Fibroblast of lung (primary cell): ENCODE measurements around the gene SUSD1. TPM values are rescaled to one million over a fixed set of nuclear protein-coding genes. Genes with fewer than 3 reads are reported as not detected.
A peak's percentile ranks its signal among the peaks of the same experiment; 100 is the strongest.

Experiments
- DNase-seq, 2 donors: peaks; one replicate each; pipeline versions ENCODE4 v3.0.0 to v3.0.0-alpha.2; 2010; ENCODE audit warnings: low read depth in 2 of 2
- H2AFZ ChIP-seq: 2 replicates; pipeline ENCODE4 v1.5.1; 2012; ENCODE audit warnings: low read length, control low read depth, inconsistent platforms
- H3K27ac ChIP-seq: 2 replicates; pipeline ENCODE4 v1.5.1; 2011; ENCODE audit warnings: low read length, control low read depth; ENCODE audit not compliant: insufficient read depth
- H3K27me3 ChIP-seq: 2 replicates; pipeline ENCODE4 v1.5.1; 2011; ENCODE audit warnings: mild to moderate bottlenecking, low read length; ENCODE audit not compliant: control insufficient read depth, insufficient read depth
- H3K36me3 ChIP-seq: 2 replicates; pipeline ENCODE4 v1.5.1; 2011; ENCODE audit warnings: low read length; ENCODE audit not compliant: control insufficient read depth, insufficient read depth
- H3K4me1 ChIP-seq: 2 replicates; pipeline ENCODE4 v1.5.1; 2011; ENCODE audit warnings: low read length; ENCODE audit not compliant: control insufficient read depth, insufficient read depth; ENCODE audit errors: extremely low read depth
- H3K4me2 ChIP-seq: 2 replicates; pipeline ENCODE4 v1.5.1; 2011; ENCODE audit warnings: low read length, control low read depth; ENCODE audit not compliant: insufficient read depth; ENCODE audit errors: extremely low read depth
- H3K4me3 ChIP-seq, 4 experiments: fragments of 200-600 bp in 1 of 4; sonication (generic) in 1 of 4; replicated peaks in 1 of 4; 2 replicates each; pipeline ENCODE4 v1.5.1; 2011 to 2016; ENCODE audit warnings: low read length in 4 of 4, low read depth in 3 of 4, mild to moderate bottlenecking in 3 of 4, control low read depth in 2 of 4, inconsistent platforms in 1 of 4, mixed read lengths in 1 of 4; ENCODE audit not compliant: insufficient read depth in 1 of 4; ENCODE audit errors: control extremely low read depth in 1 of 4
- H3K79me2 ChIP-seq: 2 replicates; pipeline ENCODE4 v1.5.1; 2012; ENCODE audit warnings: mild to moderate bottlenecking, low read length, inconsistent platforms; ENCODE audit not compliant: control insufficient read depth, insufficient read depth
- H3K9ac ChIP-seq: 2 replicates; pipeline ENCODE4 v1.5.1; 2011; ENCODE audit warnings: mild to moderate bottlenecking, low read length, control low read depth; ENCODE audit not compliant: insufficient read depth
- H3K9me3 ChIP-seq: 2 replicates; pipeline ENCODE4 v1.5.1; 2012; ENCODE audit warnings: low read depth, low read length; ENCODE audit not compliant: control insufficient read depth, insufficient read depth
- H4K20me1 ChIP-seq: 2 replicates; pipeline ENCODE4 v1.5.1; 2011; ENCODE audit warnings: low read length; ENCODE audit not compliant: control insufficient read depth, insufficient read depth; ENCODE audit errors: extremely low read depth
- CTCF ChIP-seq, 2 donors: IDR thresholded peaks in 1 of 2; conservative IDR thresholded peaks in 1 of 2; 1 replicate in 1 of 2; 2 replicates in 1 of 2; pipeline ENCODE4 v1.5.1; 2011 to 2012; ENCODE audit warnings: low read length in 2 of 2, control low read depth in 1 of 2, inconsistent platforms in 1 of 2, low read depth in 1 of 2, mild to moderate bottlenecking in 1 of 2
- EZH2 ChIP-seq: IDR thresholded peaks from 2 replicates; pipeline ENCODE4 v1.5.1; 2012; ENCODE audit warnings: low read length, control low read depth, mild to moderate bottlenecking; ENCODE audit errors: missing control alignments
- polyA plus RNA-seq, 2 donors: library from polyadenylated mRNA; depleted of rRNA in 1 of 2; stranded (reverse) in 1 of 2; unstranded in 1 of 2; fragments of >200 nt; gene quantifications; 2 replicates each; pipeline ENCODE4 v1.2.1, GENCODE V29; 2011 to 2012; ENCODE audit warnings: missing spikeins in 1 of 2
- total RNA-seq: library from RNA; depleted of rRNA; stranded (reverse); fragments of >200 nt; gene quantifications from 2 replicates; pipeline ENCODE4 v1.2.1, GENCODE V29; 2014

Gene SUSD1
- total and polyA plus RNA-seq, 2 donors (not counting 1 experiment from before 2014, with no cell fraction given) = 27.4 to 28.6 TPM

- no peaks in the 10 kb centered on the region for H3K36me3 ChIP-seq
- H3K4me2 ChIP-seq = no peak overlapping the region
- H3K9me3 ChIP-seq = no peaks in the 10 kb centered on the region
- no peak overlapping the region for H3K9ac ChIP-seq
- H3K79me2 ChIP-seq = no peaks in the 10 kb centered on the region
- no peaks in the 10 kb centered on the region for H3K27me3 ChIP-seq
- no peaks in the 10 kb centered on the region for H3K4me1 ChIP-seq
- no peak overlapping the region for H3K27ac ChIP-seq
- no peak overlapping the region for H3K4me3 ChIP-seq
- no peak overlapping the region for H2AFZ ChIP-seq
- no peak for DNase-seq
- TF ChIP-seq CTCF (conservative IDR thresholded peaks at IDR 0.05 in 1 of 2, IDR thresholded peaks at IDR 0.05 in 1 of 2; ENCODE audit: low read depth in 1 of 2, low read length in 2 of 2) = no peak
- TF ChIP-seq EZH2 = no peak
- H4K20me1 ChIP-seq = no peaks in the 10 kb centered on the region
Measured at GRCh38 chr9:112093870-112094216, 81.3 kb downstream of the SUSD1 start.

DNA sequence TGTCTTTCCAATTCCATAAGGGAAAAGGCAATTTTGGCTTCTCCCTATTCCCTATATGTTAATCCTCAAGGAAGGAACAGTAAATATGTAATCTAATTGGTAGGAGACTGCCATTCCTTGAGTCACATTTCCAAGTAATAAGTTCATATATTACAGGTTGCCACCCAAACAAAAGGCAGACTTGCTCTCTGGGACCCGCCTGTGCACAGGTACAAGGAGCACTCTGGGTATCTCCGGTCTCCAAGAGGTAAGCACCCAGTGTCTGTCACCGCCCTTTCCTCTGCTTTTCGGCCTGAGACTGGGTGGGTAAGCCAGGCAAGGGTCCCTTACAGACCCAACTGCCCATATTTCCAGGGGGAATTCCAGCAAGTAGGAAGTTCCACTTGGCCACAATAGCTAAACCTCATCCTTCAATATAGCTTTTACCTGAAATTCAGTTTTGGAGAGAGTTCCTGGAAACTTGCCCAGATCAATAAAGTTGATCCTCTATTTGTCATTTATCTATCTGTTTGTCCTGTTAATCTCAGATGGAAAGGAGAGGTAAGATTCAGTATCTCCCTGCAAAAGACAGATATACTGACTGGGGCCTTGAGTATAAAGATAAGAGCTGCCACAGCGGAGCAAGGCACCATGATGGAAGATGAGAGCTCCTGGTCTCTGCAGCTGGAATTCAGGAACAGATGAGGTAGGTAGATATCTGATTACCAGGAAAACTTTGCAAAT lies 81.8 kb downstream of the SUSD1 start:
- Histone ChIP-seq H3K27me3 (no peaks in the 10 kb centered on the region), H3K4me2 (no peak overlapping the region), H3K4me1 (no peaks in the 10 kb centered on the region), H3K36me3 (no peaks in the 10 kb centered on the region), H3K4me3 (no peak overlapping the region), H3K27ac (no peak overlapping the region), H3K9me3 (no peaks in the 10 kb centered on the region), H3K9ac (no peak overlapping the region), H2AFZ (no peak overlapping the region), H3K79me2 (no peaks in the 10 kb centered on the region), H4K20me1 (no peaks in the 10 kb centered on the region)
- DNase-seq = no peak
- no peak for TF ChIP-seq EZH2
- no peak for TF ChIP-seq CTCF (conservative IDR thresholded peaks at IDR 0.05 in 1 of 2, IDR thresholded peaks at IDR 0.05 in 1 of 2; ENCODE audit: low read depth in 1 of 2, low read length in 2 of 2)

DNA sequence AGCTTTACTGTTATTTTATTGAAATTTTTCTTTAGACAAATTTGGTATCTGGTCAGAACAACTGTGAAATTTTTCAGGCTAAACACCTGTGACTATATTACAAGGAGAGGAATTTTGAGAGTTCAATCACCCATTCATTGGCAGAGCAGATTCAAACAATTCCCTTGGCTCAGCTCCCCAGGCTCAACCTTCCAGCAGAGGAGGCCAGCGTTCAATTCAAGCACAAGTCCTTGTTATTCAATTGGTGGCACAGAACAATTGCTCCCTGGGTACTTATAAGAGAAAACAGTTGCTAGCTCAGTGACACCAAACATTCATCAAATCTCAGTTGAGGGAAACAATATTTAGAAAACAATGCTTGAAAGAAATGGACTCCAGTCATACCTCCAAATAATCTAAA lies 83.3 kb downstream of the SUSD1 start:
- H3K9me3 ChIP-seq = no peaks in the 10 kb centered on the region
- H3K4me2 ChIP-seq = no peak overlapping the region
- H3K27me3 ChIP-seq = no peaks in the 10 kb centered on the region
- H3K27ac ChIP-seq = no peak overlapping the region
- H2AFZ ChIP-seq = no peak overlapping the region
- peak; percentile 22 to 33 for DNase-seq
- no peaks in the 10 kb centered on the region for H3K79me2 ChIP-seq
- no peaks in the 10 kb centered on the region for H3K4me1 ChIP-seq
- H3K36me3 ChIP-seq = no peaks in the 10 kb centered on the region
- H3K9ac ChIP-seq = no peak overlapping the region
- no peaks in the 10 kb centered on the region for H4K20me1 ChIP-seq
- H3K4me3 ChIP-seq = no peak overlapping the region
- TF ChIP-seq CTCF (conservative IDR thresholded peaks at IDR 0.05 in 1 of 2, IDR thresholded peaks at IDR 0.05 in 1 of 2; ENCODE audit: low read depth in 1 of 2, low read length in 2 of 2) (peak; percentile 44), EZH2 (no peak)
